ENCODE data around the gene CFAP70. TPM values are rescaled to one million over a fixed set of nuclear protein-coding genes. Genes with fewer than 3 reads are reported as not detected.
"Not testable (repeated sequence)": the region's sequence is repeated elsewhere in the genome, so short reads cannot be mapped to it uniquely, and the experiment has no call there.

The CFAP70 gene
- total and polyA plus RNA-seq, 7 donors, result 0.46 to 1.8 (median 0.88) TPM; not detected in 1

- Histone ChIP-seq H3K9me3 (no peaks in the 10 kb centered on the region), H3K4me3 (no peak overlapping the region), H3K27me3 (no peaks in the 10 kb centered on the region), H3K27ac (no peak overlapping the region), H3K36me3 (peaks cover 0 to 4% (median 0%) of the 10 kb centered on the region in 4 donors), H3K4me1 (peaks cover 0 to 13% (median 0%) of the 10 kb centered on the region in 4 donors)
- TF ChIP-seq CTCF (IDR thresholded peaks at IDR 0.05) (no peak), POLR2A (IDR thresholded peaks at IDR 0.05) (no peak), POLR2AphosphoS5 (IDR thresholded peaks at IDR 0.05) (no peak), EP300 (IDR thresholded peaks at IDR 0.05) (no peak)
- no peak for DNase-seq
- intact Hi-C loops (cut with DNase I), result no loop called here
- WGBS, 2 donors, result 93 to 96% methylated on average over 9 of the region's 9 CpGs
These were observed 46.0 kb upstream of the CFAP70 start for GRCh38 chr10:73404690-73405089.

- TF ChIP-seq POLR2A (IDR thresholded peaks at IDR 0.05) (no peak), CTCF (IDR thresholded peaks at IDR 0.05) (no peak), POLR2AphosphoS5 (IDR thresholded peaks at IDR 0.05) (no peak), EP300 (IDR thresholded peaks at IDR 0.05) (no peak)
- H3K4me3 ChIP-seq, result no peak overlapping the region
- no peaks in the 10 kb centered on the region for H3K27me3 ChIP-seq
- intact Hi-C loops (cut with DNase I), result no loop called here
- no peak overlapping the region for H3K27ac ChIP-seq
- peaks cover 0 to 26% (median 5%) of the 10 kb centered on the region in 4 donors for H3K36me3 ChIP-seq
- DNase-seq, result no peak
- 93 to 96% methylated on average over 6 of the region's 6 CpGs for WGBS, 2 donors
- peaks cover 0 to 4% (median 0%) of the 10 kb centered on the region in 4 donors for H3K4me1 ChIP-seq
- no peaks in the 10 kb centered on the region for H3K9me3 ChIP-seq
These were observed 43.0 kb upstream of the CFAP70 start for GRCh38 chr10:73401636-73402035.

- intact Hi-C loops (cut with DNase I), result no loop called here
- H3K27me3 ChIP-seq, result no peaks in the 10 kb centered on the region
- H3K36me3 ChIP-seq, result peaks cover 0 to 49% (median 10%) of the 10 kb centered on the region in 4 donors
- H3K4me3 ChIP-seq, result no peak overlapping the region
- WGBS, 2 donors, result 80 to 90% methylated on average over 4 of the region's 4 CpGs
- no peaks in the 10 kb centered on the region for H3K9me3 ChIP-seq
- DNase-seq, result no peak
- TF ChIP-seq POLR2AphosphoS5 (IDR thresholded peaks at IDR 0.05), result no peak
- no peak for TF ChIP-seq EP300 (IDR thresholded peaks at IDR 0.05)
- TF ChIP-seq POLR2A (IDR thresholded peaks at IDR 0.05), result no peak
- no peak for TF ChIP-seq CTCF (IDR thresholded peaks at IDR 0.05)
- peaks cover 0 to 4% (median 0%) of the 10 kb centered on the region in 4 donors for H3K4me1 ChIP-seq
- H3K27ac ChIP-seq, result no peak overlapping the region
These were observed 40.4 kb upstream of the CFAP70 start for GRCh38 chr10:73399063-73399462.

GRCh38 chr10:73398024-73398423 is 39.4 kb upstream of the CFAP70 start:
- Histone ChIP-seq H3K9me3 (no peaks in the 10 kb centered on the region), H3K4me1 (no peaks in the 10 kb centered on the region), H3K27ac (no peak overlapping the region), H3K4me3 (no peak overlapping the region), H3K27me3 (no peaks in the 10 kb centered on the region), H3K36me3 (peaks cover 0 to 49% (median 10%) of the 10 kb centered on the region in 4 donors)
- TF ChIP-seq CTCF (IDR thresholded peaks at IDR 0.05) (no peak), POLR2AphosphoS5 (IDR thresholded peaks at IDR 0.05) (no peak), POLR2A (IDR thresholded peaks at IDR 0.05) (no peak), EP300 (IDR thresholded peaks at IDR 0.05) (no peak)
- no peak for DNase-seq
- intact Hi-C loops (cut with DNase I), result no loop called here
- 96 to 98% methylated on average over 6 of the region's 6 CpGs for WGBS, 2 donors

- H3K9me3 ChIP-seq; intact Hi-C loops (cut with DNase I); H3K4me3 ChIP-seq; H3K27ac ChIP-seq; H3K4me1 ChIP-seq; DNase-seq; H3K27me3 ChIP-seq: not testable (repeated sequence)
- H3K36me3 ChIP-seq, result peaks cover 5 to 68% (median 10%) of the 10 kb centered on the region in 4 donors
- WGBS, 2 donors, result 97 to 98% methylated on average over 3 of the region's 4 CpGs
These were observed 35.7 kb upstream of the CFAP70 start for GRCh38 chr10:73394325-73394724.
